ENCODE data around the gene ITPRID2. TPM values are rescaled to one million over a fixed set of nuclear protein-coding genes. Genes with fewer than 3 reads are reported as not detected.

Gene ITPRID2
- polyA plus RNA-seq, 3 donors: 17.9 to 50.2 (median 23.0) TPM

DNA sequence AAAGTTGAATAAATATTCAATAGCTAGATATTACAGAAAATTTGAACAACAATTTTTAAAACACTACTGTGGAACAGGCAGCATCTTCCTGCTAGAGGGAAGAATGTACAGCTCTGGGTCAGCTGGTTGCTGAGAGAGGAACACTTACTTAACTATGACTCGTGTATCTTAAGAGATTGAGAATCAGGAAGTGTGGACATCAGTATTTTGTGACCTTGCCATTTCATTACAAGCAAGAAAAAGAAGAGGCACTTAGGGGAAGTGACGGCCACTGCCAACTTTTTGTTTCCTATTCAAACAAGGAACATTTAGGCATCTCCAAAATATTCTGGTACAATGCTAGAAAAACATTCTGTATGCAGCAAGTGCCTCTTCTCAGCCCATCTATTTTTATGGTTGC lies 45.9 kb downstream of the ITPRID2 start:
- H3K27ac ChIP-seq (ENCODE audit: low read depth in 1 of 2, low read length in 2 of 2): peak overlapping the region in 1 of 2 donors; percentile 72
- Mint-ChIP-seq H3K27me3 (ENCODE audit: low read depth in 3 of 3) (no peaks in the 10 kb centered on the region), H3K27ac (peak overlapping the region in 5 of 7 donors; percentile 12 to 73 (median 35)), H3K4me3 (no peak overlapping the region), H3K4me1 (peaks cover 12% of the 10 kb centered on the region), H3K9me3 (no peaks in the 10 kb centered on the region), H3K36me3 (peaks cover 0 to 3% of the 10 kb centered on the region in 2 donors)
- no CpG with 5 or more reads among the region's 2 CpGs for WGBS (ENCODE audit: insufficient coverage)
- H3K4me2 ChIP-seq (replicated peaks; ENCODE audit: extremely low read depth, low read length, poor library complexity, severe bottlenecking): peak overlapping the region; percentile 38
- H3K36me3 ChIP-seq (replicated peaks in 1 of 2; ENCODE audit: control insufficient read depth in 1 of 2, insufficient read depth in 2 of 2, low read length in 2 of 2): no peaks in the 10 kb centered on the region
- no peak overlapping the region for H3K9ac ChIP-seq (ENCODE audit: insufficient read depth, low read length, poor library complexity, severe bottlenecking)
- peak; percentile 77 to 86 (median 85) for DNase-seq
- H2AFZ ChIP-seq (ENCODE audit: insufficient read depth, low read depth, low read length, poor library complexity, severe bottlenecking): peak overlapping the region; percentile 52
- H3K79me2 ChIP-seq (ENCODE audit: insufficient read depth, low read length): no peaks in the 10 kb centered on the region
- no peaks in the 10 kb centered on the region for H3K9me3 ChIP-seq (replicated peaks in 1 of 2; ENCODE audit: control insufficient read depth in 1 of 2, insufficient read depth in 1 of 2, low read length in 2 of 2)
- TF ChIP-seq, protein P1, sequence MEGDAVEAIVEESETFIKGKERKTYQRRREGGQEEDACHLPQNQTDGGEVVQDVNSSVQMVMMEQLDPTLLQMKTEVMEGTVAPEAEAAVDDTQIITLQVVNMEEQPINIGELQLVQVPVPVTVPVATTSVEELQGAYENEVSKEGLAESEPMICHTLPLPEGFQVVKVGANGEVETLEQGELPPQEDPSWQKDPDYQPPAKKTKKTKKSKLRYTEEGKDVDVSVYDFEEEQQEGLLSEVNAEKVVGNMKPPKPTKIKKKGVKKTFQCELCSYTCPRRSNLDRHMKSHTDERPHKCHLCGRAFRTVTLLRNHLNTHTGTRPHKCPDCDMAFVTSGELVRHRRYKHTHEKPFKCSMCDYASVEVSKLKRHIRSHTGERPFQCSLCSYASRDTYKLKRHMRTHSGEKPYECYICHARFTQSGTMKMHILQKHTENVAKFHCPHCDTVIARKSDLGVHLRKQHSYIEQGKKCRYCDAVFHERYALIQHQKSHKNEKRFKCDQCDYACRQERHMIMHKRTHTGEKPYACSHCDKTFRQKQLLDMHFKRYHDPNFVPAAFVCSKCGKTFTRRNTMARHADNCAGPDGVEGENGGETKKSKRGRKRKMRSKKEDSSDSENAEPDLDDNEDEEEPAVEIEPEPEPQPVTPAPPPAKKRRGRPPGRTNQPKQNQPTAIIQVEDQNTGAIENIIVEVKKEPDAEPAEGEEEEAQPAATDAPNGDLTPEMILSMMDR (IDR thresholded peaks at IDR 0.05): no peak
- peaks cover 6 to 14% of the 10 kb centered on the region in 2 donors for H3K4me1 ChIP-seq (ENCODE audit: control insufficient read depth in 1 of 2, insufficient read depth in 2 of 2, low read length in 2 of 2)
- H3K4me3 ChIP-seq (replicated peaks in 1 of 3; ENCODE audit: low read depth in 2 of 3, low read length in 3 of 3): peak overlapping the region in 1 of 3 experiments; percentile 13
- H3K27me3 ChIP-seq (ENCODE audit: control insufficient read depth in 2 of 2, insufficient read depth in 2 of 2, low read length in 2 of 2): no peaks in the 10 kb centered on the region
- intact Hi-C loops (cut with micrococcal nuclease): no loop called here
- no peaks in the 10 kb centered on the region for H4K20me1 ChIP-seq (ENCODE audit: insufficient read depth, low read length)

DNA sequence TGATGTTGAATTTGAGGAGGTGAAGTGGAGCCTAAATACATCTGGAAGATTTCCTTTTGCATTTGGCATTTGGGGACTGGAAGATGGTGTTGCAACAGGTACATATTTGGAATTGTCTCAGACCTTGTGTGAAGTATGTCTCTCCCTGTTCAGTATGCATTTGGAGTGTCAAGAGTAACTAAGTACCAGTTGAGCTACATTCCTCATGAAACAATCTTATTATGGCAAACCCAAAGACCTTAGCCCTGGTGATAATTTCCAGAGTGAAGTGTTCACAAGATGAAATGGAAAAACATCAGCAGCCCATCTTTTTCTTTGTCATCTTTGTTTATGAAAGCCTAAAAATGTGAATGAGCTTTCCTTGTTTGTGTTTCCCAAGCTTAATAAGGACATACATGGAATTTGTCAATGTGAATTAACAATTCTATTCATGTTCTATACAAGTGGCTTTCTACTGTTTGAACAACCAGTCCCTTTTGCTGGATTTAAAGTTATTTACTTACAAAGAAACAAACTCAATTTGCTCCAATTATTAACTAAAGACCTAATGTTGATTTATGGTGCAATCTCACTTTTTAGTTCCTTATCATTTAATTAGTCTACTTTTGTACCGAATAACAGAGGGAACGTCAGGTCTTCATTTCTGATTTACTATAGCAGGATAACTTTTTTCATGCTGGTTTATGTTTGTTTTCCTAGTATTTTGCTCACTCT lies 52.0 kb downstream of the ITPRID2 start:
- Histone ChIP-seq H3K9ac (ENCODE audit: insufficient read depth, low read length, poor library complexity, severe bottlenecking) (no peak overlapping the region), H3K36me3 (replicated peaks in 1 of 2; ENCODE audit: control insufficient read depth in 1 of 2, insufficient read depth in 2 of 2, low read length in 2 of 2) (no peaks in the 10 kb centered on the region), H3K27ac (ENCODE audit: low read depth in 1 of 2, low read length in 2 of 2) (no peak overlapping the region), H2AFZ (ENCODE audit: insufficient read depth, low read depth, low read length, poor library complexity, severe bottlenecking) (no peak overlapping the region), H3K4me3 (replicated peaks in 1 of 3; ENCODE audit: low read depth in 2 of 3, low read length in 3 of 3) (no peak overlapping the region), H3K79me2 (ENCODE audit: insufficient read depth, low read length) (no peaks in the 10 kb centered on the region), H3K27me3 (ENCODE audit: control insufficient read depth in 2 of 2, insufficient read depth in 2 of 2, low read length in 2 of 2) (no peaks in the 10 kb centered on the region), H4K20me1 (ENCODE audit: insufficient read depth, low read length) (no peaks in the 10 kb centered on the region), H3K9me3 (replicated peaks in 1 of 2; ENCODE audit: control insufficient read depth in 1 of 2, insufficient read depth in 1 of 2, low read length in 2 of 2) (no peaks in the 10 kb centered on the region), H3K4me1 (ENCODE audit: control insufficient read depth in 1 of 2, insufficient read depth in 2 of 2, low read length in 2 of 2) (no peaks in the 10 kb centered on the region), H3K4me2 (replicated peaks; ENCODE audit: extremely low read depth, low read length, poor library complexity, severe bottlenecking) (no peak overlapping the region)
- peaks cover 7% of the 10 kb centered on the region for H3K4me1 Mint-ChIP-seq
- TF ChIP-seq, protein P1 (IDR thresholded peaks at IDR 0.05): no peak
- no peak for DNase-seq
- WGBS (ENCODE audit: insufficient coverage): no CpG with 5 or more reads among the region's 2 CpGs
- H3K27me3 Mint-ChIP-seq (ENCODE audit: low read depth in 3 of 3): peaks cover 0 to 2% (median 0%) of the 10 kb centered on the region in 3 donors
- peaks cover 0 to 2% (median 0%) of the 10 kb centered on the region in 7 donors for H3K9me3 Mint-ChIP-seq
- peaks cover 0 to 3% of the 10 kb centered on the region in 2 donors for H3K36me3 Mint-ChIP-seq
- H3K27ac Mint-ChIP-seq: no peak overlapping the region
- H3K4me3 Mint-ChIP-seq: no peak overlapping the region
- intact Hi-C loops (cut with micrococcal nuclease): no loop called here
